Hematopoietic multipotent progenitor cell treated with erythropoietin and hydrocortisone succinate and interleukin-3 and kit ligand, for 15 days (in vitro differentiated cells): Measurements from ENCODE around the gene CCS.
"Not testable (repeated sequence)": the region's sequence is repeated elsewhere in the genome, so short reads cannot be mapped to it uniquely, and the experiment has no call there.

Experiments
- DNase-seq: peaks from one replicate; pipeline ENCODE4 v3.0.0-alpha.2; 2015; ENCODE audit warnings: low spot score

Gene CCS

GRCh38 chr11:66591175-66591574 is 1.8 kb upstream of the CCS start:
- DNase-seq = no peak

DNA sequence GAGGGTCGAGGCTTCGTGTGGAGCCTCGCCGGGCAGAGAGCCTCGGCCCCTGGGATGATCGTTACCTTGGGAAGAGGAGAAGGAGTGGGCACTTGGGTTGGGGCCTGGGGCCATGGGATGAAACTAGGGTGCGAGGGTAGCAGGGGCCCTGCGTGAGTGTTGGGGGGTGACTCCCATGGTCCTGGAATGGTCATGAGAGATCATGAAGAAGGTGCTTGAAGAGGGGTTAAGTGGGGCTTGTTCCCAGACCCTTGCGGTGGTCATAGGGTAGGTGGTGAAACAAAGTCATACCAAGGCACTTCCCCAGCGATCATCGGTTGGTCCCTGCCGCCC is 284 bp downstream of the CCS start:
- DNase-seq = no peak

- DNase-seq = no peak
These were observed 665 bp downstream of the CCS start for GRCh38 chr11:66593650-66594049.

GRCh38 chr11:66595245-66595904 is 2.4 kb downstream of the CCS start:
- peak; percentile 86 for DNase-seq

DNA sequence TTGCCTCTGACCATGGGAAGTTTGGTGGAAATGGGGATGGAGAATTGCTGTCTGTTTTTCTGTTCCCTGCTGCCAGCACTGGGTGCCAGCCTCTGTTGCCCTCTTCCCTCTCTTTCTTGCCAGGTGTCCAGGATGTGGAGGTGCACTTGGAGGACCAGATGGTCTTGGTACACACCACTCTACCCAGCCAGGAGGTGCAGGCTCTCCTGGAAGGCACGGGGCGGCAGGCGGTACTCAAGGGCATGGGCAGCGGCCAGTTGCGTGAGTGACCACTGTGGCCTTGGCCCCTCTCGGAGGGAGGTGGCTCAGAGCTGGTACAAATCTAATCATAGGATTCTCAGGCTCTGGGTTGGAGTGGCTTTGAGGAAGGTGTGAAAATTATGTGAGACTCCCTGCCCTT is 6.0 kb downstream of the CCS start:
- no peak for DNase-seq

DNA sequence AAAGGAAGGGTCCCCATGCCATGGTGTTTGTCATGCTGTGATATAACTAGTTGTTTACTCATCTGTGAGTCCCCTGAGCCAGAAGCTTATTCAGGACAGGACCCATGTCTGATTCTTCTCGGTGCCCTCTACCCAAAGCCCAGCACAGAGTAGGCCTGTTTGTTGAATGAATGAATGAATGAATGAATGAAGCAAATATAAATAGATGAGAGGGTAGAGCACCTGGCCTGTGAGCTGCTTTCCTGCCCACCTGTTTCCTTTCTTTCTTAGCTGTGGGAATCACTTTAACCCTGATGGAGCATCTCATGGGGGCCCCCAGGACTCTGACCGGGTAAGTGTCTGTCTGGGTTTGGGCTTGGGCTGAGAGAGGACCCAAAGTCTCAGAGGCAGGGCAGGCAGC is 7.2 kb downstream of the CCS start:
- no peak for DNase-seq

GRCh38 chr11:66600631-66601233 is 7.7 kb downstream of the CCS start:
- no peak for DNase-seq

DNA sequence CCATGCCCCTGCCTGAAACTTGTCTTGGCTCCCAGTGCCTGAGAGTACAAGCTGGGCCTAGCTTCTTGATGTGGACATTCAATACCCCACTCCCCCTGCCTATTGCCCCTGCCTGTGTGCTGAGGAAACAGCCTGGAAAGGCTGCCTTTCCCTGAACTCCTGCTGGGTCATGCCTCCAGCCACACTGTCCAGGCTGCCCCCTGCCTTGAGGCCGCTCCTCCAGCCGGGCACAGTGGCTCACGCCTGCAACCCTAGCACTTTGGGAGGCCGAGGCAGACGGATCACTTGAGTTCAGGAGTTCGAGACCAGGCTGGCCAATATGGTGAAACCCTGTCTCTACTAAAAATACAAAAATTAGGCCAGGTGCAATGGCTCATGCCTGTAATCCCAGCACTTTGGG is 10.1 kb downstream of the CCS start:
- DNase-seq = no peak

DNA sequence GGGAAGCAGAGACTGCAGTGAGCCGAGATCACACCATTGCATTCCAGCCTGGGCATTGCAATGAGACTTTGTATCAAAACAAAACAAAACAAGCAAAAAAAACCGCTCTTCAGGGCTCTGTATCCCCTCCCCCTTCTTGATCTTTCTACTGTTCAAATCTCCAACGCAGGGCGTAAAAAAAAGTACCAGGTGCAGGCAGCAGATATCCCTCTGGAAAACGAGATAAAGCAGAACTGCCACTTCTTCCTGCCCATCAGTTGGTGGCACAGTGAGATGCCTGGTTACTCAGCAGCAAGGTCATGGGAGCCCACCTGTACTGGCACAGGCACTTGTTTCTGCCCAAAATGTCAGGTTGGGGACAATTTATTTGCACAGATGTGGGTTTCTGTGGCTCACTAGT is 11.2 kb downstream of the CCS start:
- peak; percentile 93 for DNase-seq

- DNase-seq = not testable (repeated sequence)
These were observed 13.6 kb downstream of the CCS start for GRCh38 chr11:66606608-66607007.

DNA sequence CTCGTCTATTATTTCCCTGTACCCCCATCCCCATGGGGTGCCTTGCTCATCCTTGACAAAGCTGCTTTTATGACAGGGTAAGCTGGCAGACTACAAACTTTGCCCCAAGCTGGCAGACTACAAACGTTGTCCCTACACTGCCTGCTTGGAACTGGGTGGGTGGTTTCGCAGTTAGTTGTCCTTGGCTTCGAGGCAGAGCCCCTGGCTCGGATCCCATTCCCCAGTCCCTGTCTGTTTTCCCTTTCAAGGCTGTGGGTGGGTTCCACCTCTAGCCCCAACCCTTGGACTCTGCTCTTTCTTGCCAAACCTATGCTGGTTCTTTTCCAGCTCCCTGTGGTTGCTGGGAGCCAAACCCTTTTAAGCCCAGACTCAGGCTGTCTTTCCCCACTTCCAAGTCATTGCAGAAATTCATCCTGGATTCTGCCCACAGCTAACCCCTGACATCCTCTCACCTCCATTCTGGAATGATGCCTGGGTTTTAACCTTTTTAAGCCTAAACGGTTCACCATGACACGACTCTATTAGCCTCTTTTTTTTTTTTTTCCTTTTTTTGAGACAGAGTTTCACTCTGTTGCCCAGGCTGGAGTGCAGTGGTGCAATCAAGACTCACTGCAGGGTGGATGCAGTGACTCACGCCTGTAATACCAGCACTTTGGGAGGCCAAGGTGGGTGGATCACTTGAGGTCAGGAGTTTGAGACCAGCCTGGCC is 14.3 kb downstream of the CCS start:
- DNase-seq = no peak

GRCh38 chr11:66609721-66610617 is 17.0 kb downstream of the CCS start:
- DNase-seq = no peak

DNA sequence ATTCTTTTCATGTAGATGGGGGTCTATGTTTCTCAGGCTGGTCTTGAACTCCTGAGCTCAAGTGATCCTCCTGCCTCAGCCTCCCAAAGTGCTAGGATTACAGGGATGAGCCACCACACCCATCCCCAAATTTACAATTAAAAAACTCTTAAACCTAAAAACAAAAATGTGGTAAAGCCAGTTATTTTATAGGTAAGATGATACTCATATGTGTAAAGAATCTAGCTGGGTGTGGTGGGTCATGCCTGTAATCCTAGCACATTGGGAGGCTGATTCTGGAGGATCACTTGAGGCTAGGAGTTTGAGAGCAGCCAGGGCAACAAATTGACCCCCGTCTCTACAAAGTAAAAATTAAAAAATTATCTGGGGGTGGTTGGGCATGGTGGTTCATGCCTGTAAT is 19.5 kb downstream of the CCS start:
- DNase-seq = no peak

- peak; percentile 42 for DNase-seq
These were observed 21.1 kb downstream of the CCS start for GRCh38 chr11:66614073-66614472.

DNA sequence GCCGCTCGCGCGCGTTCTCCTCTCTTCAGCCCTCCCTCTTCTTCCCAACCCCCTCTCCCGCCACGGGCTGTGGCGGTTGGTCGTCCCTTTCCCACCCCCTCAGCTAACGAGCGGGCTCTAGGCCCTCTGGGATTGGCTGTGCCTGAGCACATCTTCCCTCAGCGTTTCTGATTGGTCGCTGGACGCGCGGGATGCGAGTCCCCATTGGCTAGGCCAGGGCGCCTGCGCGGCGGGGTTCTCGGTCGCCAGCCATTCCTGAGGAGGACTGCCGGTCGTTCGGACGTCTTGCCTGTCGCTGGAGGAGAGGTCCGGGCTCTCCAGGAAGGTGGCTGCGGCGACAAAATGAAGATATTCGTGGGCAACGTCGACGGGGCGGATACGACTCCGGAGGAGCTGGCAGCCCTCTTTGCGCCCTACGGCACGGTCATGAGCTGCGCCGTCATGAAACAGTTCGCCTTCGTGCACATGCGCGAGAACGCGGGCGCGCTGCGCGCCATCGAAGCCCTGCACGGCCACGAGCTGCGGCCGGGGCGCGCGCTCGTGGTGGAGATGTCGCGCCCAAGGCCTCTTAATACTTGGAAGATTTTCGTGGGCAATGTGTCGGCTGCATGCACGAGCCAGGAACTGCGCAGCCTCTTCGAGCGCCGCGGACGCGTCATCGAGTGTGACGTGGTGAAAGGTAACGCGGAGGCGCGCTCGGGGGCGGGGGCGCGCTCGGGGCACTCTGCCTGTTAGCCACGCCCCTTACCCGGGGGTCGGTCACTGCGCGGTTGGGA is 23.6 kb downstream of the CCS start, which contains the start of gene RBM14:
Gene RBM14, plus strand, starts transcription at position 252 of the 776 bp plus-strand sequence. Its CDS starts 91 bp downstream, at position 343.
- DNase-seq = peak; percentile 99

- DNase-seq = no peak
These were observed 24.3 kb downstream of the CCS start for GRCh38 chr11:66617155-66617834.

DNA sequence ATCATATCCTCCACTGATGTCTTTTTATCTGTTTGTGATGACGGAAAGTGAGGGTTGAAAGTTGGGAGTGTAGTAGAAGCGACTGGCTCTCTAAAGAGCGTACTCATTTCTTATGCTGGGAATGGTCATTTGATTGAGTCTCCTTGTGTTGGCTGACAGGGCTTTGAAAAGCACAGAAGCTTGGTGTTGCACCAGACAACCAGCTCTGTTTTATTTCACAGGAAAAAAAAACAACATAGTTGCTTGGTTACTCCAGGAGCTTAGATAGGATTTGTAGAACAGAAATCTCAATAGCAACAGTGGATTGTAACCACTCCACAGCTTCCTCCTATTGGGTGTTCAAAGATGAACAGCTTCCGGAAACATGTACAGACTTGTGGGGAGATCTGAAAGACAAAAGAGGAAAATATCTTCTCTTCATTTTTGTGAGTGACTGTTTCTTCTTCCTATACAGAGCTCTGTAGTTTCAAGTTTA is 26.1 kb downstream of the CCS start:
- DNase-seq = no peak

- DNase-seq = no peak
These were observed 31.5 kb downstream of the CCS start for GRCh38 chr11:66624450-66624849.

DNA sequence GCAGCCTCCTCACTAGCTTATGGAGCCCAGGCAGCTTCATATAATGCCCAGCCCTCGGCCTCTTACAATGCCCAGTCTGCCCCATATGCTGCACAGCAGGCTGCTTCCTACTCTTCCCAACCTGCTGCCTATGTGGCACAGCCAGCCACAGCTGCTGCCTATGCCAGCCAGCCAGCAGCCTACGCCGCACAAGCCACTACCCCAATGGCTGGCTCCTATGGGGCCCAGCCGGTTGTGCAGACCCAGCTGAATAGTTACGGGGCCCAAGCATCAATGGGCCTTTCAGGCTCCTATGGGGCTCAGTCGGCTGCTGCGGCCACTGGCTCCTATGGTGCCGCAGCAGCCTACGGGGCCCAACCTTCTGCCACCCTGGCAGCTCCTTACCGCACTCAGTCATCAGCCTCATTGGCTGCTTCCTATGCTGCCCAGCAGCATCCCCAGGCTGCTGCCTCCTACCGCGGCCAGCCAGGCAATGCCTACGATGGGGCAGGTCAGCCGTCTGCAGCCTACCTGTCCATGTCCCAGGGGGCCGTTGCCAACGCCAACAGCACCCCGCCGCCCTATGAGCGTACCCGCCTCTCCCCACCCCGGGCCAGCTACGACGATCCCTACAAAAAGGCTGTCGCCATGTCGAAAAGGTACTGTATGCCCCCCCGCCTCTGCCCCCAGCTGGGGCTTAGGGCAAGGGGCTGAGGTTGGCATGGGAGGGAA is 32.2 kb downstream of the CCS start:
- no peak for DNase-seq

DNA sequence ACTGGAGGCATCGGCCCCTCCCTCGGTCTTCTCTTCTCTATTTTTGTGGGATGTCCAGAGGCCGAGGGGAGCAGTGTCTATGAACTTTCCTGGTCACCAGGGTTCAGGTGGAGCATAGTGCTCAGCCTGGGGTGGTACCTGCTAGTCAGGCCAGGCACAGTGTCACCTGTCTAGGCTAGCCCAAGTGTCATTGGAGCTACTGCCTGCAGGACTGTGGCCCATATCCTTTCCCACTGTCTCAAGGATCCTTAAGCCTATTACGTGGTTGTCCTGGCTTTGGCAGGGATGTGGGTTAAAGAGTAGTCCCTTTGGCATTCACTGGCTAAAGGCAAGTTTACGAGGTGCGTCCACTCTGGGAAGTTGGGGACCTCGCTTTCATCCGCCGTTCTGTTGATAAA is 32.8 kb downstream of the CCS start:
- DNase-seq = no peak
